A204.1 (cell line): ENCODE results near the gene ALDH1A2.
"Not testable (repeated sequence)": the region's sequence is repeated elsewhere in the genome, so short reads cannot be mapped to it uniquely, and the experiment has no call there.

Source experiments
- FAIRE-seq: peaks from 2 replicates; lab custom pipeline; 2012; peaks lifted over from hg19 to GRCh38; lab: Jason Lieb, UNC

Gene ALDH1A2

GRCh38 chr15:58066042-58066867 is 744 bp upstream of the ALDH1A2 start:
- FAIRE-seq, result no peak

DNA sequence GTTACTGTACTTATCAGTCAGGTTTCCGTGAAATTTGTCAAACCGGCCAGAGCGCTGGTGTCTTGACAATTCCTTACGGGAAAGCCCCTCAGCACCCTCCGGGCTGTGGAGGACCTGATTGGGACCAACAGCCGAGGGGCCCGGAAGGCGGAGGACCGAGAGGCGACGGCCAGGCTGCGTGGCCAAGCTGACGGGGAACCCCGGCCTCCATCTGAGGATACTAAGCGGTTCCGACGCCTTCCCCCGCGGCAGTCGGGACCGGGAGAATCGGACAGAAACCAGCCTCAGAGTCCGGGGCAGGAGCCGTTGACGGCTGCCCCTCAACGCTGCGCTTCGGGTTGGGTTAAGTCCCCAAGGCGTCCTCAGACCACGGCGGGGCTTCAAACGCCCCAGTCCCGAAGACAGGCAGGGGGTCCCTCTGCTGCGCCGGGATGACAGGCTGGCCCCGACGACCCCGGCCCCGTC is 499 bp downstream of the ALDH1A2 start:
- no peak for FAIRE-seq

GRCh38 chr15:58064082-58064979 is 1.2 kb downstream of the ALDH1A2 start:
- no peak for FAIRE-seq

DNA sequence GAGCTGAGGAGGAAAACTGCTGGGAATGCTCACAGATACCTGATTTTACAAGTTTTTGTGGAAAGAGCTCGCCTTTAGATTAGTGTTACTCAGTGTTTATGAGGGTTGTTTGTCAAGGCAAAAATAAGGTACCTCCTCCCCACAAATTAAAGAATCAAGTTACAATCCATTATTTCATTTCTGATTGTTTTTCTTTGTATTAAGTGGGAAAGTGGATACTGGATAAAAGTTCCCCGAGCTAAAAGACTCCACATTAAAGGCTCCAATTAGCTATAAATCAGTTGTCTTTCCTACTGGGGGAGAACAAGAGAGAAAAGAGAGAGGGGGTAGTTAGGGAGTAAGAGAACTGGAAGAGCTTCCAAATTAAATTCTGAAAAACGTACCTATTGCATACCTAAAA is 1.9 kb downstream of the ALDH1A2 start:
- no peak for FAIRE-seq

DNA sequence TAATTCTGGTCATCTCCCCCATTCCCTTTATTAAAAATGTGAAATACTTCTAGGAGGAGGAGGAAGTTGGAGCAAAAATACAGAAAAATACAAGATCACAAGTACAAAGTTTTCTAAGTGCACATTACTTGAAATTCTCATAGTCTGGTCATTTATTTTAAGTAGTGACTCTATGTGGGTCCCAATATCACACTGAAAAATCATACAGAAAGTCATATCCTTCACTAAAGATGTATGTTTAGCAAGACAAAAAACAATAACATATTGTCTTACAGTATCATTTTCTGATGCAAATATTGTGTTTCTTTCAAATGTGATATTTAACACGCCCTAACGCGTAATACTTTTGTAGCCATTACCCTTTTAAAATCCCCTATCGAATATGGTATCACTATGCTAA is 2.5 kb downstream of the ALDH1A2 start:
- no peak for FAIRE-seq

GRCh38 chr15:58062175-58062574 is 3.3 kb downstream of the ALDH1A2 start:
- FAIRE-seq, result no peak

- FAIRE-seq, result no peak
Measured at GRCh38 chr15:58060575-58060974, 4.9 kb downstream of the ALDH1A2 start.

- no peak for FAIRE-seq
Measured at GRCh38 chr15:58058729-58059128, 6.8 kb downstream of the ALDH1A2 start.

DNA sequence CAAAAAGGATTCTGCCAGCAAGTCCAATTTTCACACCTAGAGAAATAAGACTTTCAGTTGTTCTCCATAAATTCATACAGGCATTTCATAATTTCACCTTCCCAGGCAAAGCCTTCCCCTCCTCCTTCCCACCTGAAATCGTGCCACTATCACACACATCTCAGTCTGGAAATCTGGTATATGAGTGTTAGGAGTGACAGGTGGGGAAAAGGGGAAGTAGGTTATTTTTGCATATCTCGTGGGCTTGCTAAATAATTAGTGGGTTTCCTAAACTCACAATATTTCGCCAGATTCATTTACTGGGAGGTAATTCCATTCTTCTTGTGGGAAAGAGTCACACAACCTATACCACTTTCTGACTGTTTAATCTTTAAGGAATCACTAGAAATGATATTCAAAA is 7.4 kb downstream of the ALDH1A2 start:
- no peak for FAIRE-seq

DNA sequence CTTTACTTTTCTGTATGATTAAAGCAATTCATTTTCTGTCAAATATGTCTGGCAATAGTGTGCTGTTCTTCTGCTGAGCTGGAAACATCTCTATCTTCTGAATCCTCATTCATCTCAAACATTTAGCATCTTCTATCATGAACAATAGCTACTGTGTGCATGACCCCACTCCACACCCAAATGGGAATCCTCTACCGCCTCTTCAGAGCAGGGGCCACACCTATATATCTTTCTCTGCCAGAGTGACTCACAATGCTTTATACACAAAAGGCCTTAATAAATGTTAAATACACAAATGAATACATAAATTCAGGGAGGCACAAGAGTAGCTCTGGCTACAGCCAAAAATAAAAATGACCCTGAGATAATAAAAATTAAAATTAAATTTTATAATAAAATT is 8.0 kb downstream of the ALDH1A2 start:
- FAIRE-seq, result no peak

GRCh38 chr15:58056015-58056414 is 9.5 kb downstream of the ALDH1A2 start:
- no peak for FAIRE-seq

GRCh38 chr15:58053315-58054153 is 12.0 kb downstream of the ALDH1A2 start:
- FAIRE-seq, result no peak

GRCh38 chr15:58052334-58052733 is 13.2 kb downstream of the ALDH1A2 start:
- FAIRE-seq, result no peak

- FAIRE-seq, result no peak
Measured at GRCh38 chr15:58049520-58050227, 15.8 kb downstream of the ALDH1A2 start.

- no peak for FAIRE-seq
Measured at GRCh38 chr15:58048261-58048660, 17.2 kb downstream of the ALDH1A2 start.

DNA sequence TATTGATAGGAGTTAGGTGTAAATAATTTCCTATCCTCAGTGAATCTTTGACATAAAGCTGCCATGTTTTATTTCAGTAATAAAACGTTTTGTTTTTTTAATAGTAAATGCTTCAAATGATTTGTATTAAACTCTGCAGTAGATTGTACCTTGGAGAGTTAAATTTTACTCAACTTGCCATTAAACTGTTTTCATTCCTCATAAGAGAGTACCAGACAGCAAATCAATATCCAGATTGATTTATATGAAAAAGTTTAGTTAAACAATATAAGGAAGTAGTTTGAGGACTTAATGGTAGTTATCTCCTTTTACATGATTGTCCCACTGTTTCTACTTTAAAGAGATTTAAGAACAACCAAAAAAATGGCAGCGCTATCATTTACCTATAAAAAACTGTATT is 18.4 kb downstream of the ALDH1A2 start:
- no peak for FAIRE-seq

- FAIRE-seq, result no peak
Measured at GRCh38 chr15:58046467-58046866, 19.0 kb downstream of the ALDH1A2 start.

- FAIRE-seq, result not testable (repeated sequence)
Measured at GRCh38 chr15:58045376-58045775, 20.1 kb downstream of the ALDH1A2 start.

DNA sequence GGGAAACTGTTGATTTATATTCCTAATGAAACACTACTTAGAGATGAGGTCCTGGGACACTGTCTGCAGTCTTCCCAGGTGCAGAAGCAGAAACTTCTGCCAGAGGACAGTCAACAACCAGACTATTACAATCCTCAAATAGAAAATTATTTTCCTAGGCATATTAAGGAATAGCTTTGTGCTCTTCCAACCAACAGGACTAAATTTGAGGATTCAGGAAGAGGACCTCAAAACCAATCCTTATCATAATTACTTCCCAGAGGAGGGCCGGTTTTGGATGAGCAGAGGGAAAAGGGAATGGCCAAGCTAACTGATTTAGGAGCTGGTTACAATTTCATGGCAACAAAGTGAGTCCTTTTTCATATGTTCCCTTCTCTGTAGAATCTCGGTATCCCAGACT is 21.0 kb downstream of the ALDH1A2 start:
- FAIRE-seq, result no peak

DNA sequence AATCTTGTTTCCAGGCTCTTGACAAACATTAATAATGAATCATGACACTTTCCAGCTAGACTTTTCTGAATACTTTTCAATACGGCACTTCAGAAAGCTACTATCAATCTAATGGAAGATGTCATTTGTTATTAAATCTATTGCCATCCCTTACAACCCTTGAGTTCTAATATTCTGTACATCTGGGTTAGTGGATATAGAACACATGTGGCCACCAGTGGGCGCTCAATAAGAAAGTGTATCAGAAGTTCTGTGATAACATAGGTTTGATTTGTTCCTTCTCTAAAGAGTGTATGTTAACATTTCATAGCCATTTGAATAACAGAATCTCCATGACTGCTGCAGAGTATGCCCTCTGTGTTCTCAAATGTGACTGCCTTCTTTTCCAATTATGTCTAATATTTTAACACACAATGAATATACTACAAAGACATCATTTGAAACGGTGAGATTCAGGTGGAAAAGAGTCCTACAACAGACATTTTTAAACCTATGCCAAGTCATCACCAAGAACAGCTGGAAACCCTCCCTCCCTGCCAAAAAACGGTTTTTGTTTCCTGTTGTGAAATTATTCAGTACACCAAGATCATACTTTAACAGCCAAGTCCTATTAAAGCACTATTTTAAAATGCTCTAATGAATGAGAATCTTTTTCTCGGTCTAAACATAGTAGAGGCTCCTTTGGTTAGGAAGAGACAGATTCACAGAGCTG is 22.2 kb downstream of the ALDH1A2 start:
- peak; percentile 81 for FAIRE-seq

DNA sequence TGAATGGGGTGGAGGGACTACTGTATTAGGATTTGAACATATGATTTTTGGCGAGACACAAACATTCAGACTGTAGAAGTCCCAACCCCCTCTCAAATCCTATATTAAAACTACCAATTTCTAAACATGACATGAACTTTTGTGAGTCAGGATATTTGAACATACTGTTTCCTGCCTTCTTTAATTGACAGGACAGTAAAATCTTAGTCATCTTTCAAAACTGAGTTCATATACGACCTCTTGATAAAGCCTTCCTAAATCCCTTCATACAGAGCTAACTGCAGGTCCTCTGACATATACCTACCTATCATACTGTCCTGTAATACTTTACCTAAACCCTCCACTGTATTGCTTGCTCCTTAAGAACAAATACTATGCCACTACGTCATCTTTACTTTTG is 23.5 kb downstream of the ALDH1A2 start:
- FAIRE-seq, result no peak
